HepG2 (cell line): ENCODE results near the gene RAC3. TPM values are rescaled to one million over a fixed set of nuclear protein-coding genes. Genes with fewer than 3 reads are reported as not detected.

Experiments used
- FOSL2 ChIP-seq: sonication (generic); formaldehyde crosslinking; IDR thresholded peaks from 2 replicates; pipeline ENCODE4 v1.4.0; 2020; ENCODE audit warnings: missing genetic modification reagents
- IKZF4 ChIP-seq: sonication (generic); formaldehyde crosslinking; IDR thresholded peaks from 2 replicates; pipeline ENCODE4 v1.5.1; 2020; ENCODE audit warnings: borderline replicate concordance, mild to moderate bottlenecking, low read depth, missing genetic modification reagents; ENCODE audit errors: not compliant biosample characterization
- MAFG ChIP-seq: sonication (generic); formaldehyde crosslinking; IDR thresholded peaks from 2 replicates; pipeline ENCODE4 v1.5.1; 2020; ENCODE audit warnings: mild to moderate bottlenecking, missing genetic modification reagents
- MED13 ChIP-seq: sonication (generic); formaldehyde crosslinking; IDR thresholded peaks from 2 replicates; pipeline ENCODE4 v1.5.0; 2020; ENCODE audit warnings: missing genetic modification reagents
- MTA3 ChIP-seq: sonication (generic); formaldehyde crosslinking; IDR thresholded peaks from 2 replicates; pipeline ENCODE4 v1.4.0; 2020; ENCODE audit warnings: missing genetic modification reagents
- NR1H2 ChIP-seq: sonication (generic); formaldehyde crosslinking; IDR thresholded peaks from 2 replicates; pipeline ENCODE4 v1.8.1; 2022; ENCODE audit warnings: low read depth, missing genetic modification reagents, borderline replicate concordance
- NR2C2 ChIP-seq: sonication (generic); formaldehyde crosslinking; IDR thresholded peaks from 2 replicates; pipeline ENCODE4 v1.4.0; 2020; ENCODE audit warnings: missing genetic modification reagents, mild to moderate bottlenecking, moderate library complexity, borderline replicate concordance
- PBX3 ChIP-seq: sonication (generic); formaldehyde crosslinking; IDR thresholded peaks from 2 replicates; pipeline ENCODE4 v1.8.1; 2023; ENCODE audit warnings: missing genetic modification reagents, inconsistent platforms, borderline replicate concordance
- POLR2A ChIP-seq, 2 experiments: IDR thresholded peaks; 2 replicates each; pipeline ENCODE4 v1.6.1; 2011; ENCODE audit warnings: low read depth in 2 of 2, low read length in 2 of 2, mild to moderate bottlenecking in 1 of 2, moderate library complexity in 1 of 2; ENCODE audit not compliant: insufficient read depth in 1 of 2
- RBFOX2 ChIP-seq: fragments of 200-400 bp; formaldehyde crosslinking; IDR thresholded peaks from 2 replicates; pipeline ENCODE4 v1.6.1; 2017; ENCODE audit warnings: low read depth, mild to moderate bottlenecking, low read length
- SMYD3 ChIP-seq: sonication (generic); formaldehyde crosslinking; IDR thresholded peaks from 2 replicates; pipeline ENCODE4 v1.8.1; 2023; ENCODE audit warnings: mild to moderate bottlenecking, missing genetic modification reagents
- SRSF1 ChIP-seq: fragments of 200-400 bp; formaldehyde crosslinking; optimal IDR thresholded peaks from 2 replicates; pipeline ENCODE3; 2017; ENCODE audit warnings: mild to moderate bottlenecking, low read depth, low read length, moderate library complexity
- USF2 ChIP-seq, 2 experiments: sonication (generic) in 1 of 2; formaldehyde crosslinking in 1 of 2; IDR thresholded peaks; 2 replicates each; pipeline versions ENCODE4 v1.5.1 to v1.6.1; 2011 to 2020; ENCODE audit warnings: borderline replicate concordance in 1 of 2, low read depth in 1 of 2, low read length in 1 of 2, mild to moderate bottlenecking in 1 of 2, missing genetic modification reagents in 1 of 2, moderate library complexity in 1 of 2
- ZNF142 ChIP-seq: sonication (generic); formaldehyde crosslinking; IDR thresholded peaks from 2 replicates; pipeline ENCODE4 v1.4.0; 2020; ENCODE audit warnings: missing genetic modification reagents
- ZNF382 ChIP-seq: sonication (generic); formaldehyde crosslinking; IDR thresholded peaks from 2 replicates; pipeline ENCODE4 v1.5.0; 2020; ENCODE audit warnings: missing genetic modification reagents, mild to moderate bottlenecking, borderline replicate concordance
- ZNF441 ChIP-seq: sonication (generic); formaldehyde crosslinking; IDR thresholded peaks from 2 replicates; pipeline ENCODE4 v1.7.0; 2021; ENCODE audit warnings: missing genetic modification reagents, borderline replicate concordance
- ZNF563 ChIP-seq: sonication (generic); formaldehyde crosslinking; IDR thresholded peaks from 2 replicates; pipeline ENCODE4 v1.8.0; 2022; ENCODE audit warnings: mild to moderate bottlenecking, moderate library complexity, missing genetic modification reagents
- ZNF660 ChIP-seq: sonication (generic); formaldehyde crosslinking; IDR thresholded peaks from 2 replicates; pipeline ENCODE4 v1.5.1; 2020; ENCODE audit warnings: mild to moderate bottlenecking, low read depth, missing genetic modification reagents, borderline replicate concordance
- ZNF670 ChIP-seq: sonication (generic); formaldehyde crosslinking; IDR thresholded peaks from 2 replicates; pipeline ENCODE4 v1.8.0; 2022; ENCODE audit warnings: mild to moderate bottlenecking, missing genetic modification reagents, borderline replicate concordance
- ZNF772 ChIP-seq: sonication (generic); formaldehyde crosslinking; IDR thresholded peaks from 2 replicates; pipeline ENCODE4 v1.5.0; 2020; ENCODE audit warnings: mild to moderate bottlenecking, missing genetic modification reagents
- polyA plus RNA-seq, 8 experiments: library from polyadenylated mRNA; depleted of rRNA in 3 of 8; stranded (reverse) in 7 of 8; unstranded in 1 of 8; fragments of >200 nt; fragmentation: Illumina TruSeq in 4 of 8; extraction: Trizol in 4 of 8; gene quantifications; 2 replicates each; pipeline versions ENCODE4 v1.2.1 to v1.2.3, GENCODE V29; 2011 to 2016; ENCODE audit warnings: low read depth in 4 of 8, missing spikeins in 1 of 8, mixed read lengths in 1 of 8; ENCODE audit not compliant: insufficient read depth in 1 of 8
- total RNA-seq, 5 experiments: library from RNA; depleted of rRNA; stranded (reverse); fragments of >200 nt; fragmentation: Illumina TruSeq; extraction: Trizol; gene quantifications; 2 replicates each; pipeline ENCODE4 v1.2.3, GENCODE V29; 2016; ENCODE audit warnings: low read depth in 1 of 5

RAC3 gene
- total and polyA plus RNA-seq, 2 of the 13 experiments (the other 11 are each of a cell fraction or from before 2014, with no cell fraction given): 10.5 to 21.3 TPM

- TF ChIP-seq ZNF441 (CRISPR knock-in tag) (peak; percentile 92), SRSF1 (peak; percentile 82), MAFG (CRISPR knock-in tag) (no peak), MTA3 (CRISPR knock-in tag) (no peak), POLR2A (IDR thresholded peaks at IDR 0.05; ENCODE audit: insufficient read depth in 1 of 2, low read depth in 2 of 2, low read length in 2 of 2) (no peak), RBFOX2 (peak; percentile 75), ZNF670 (peak; percentile 90; the same call in 1 of the 2 replicates), ZNF142 (peak; percentile 85), ZNF772 (CRISPR knock-in tag) (peak; percentile 99), ZNF382 (no peak), FOSL2 (CRISPR knock-in tag) (peak; percentile 67; the same call in 1 of the 2 replicates), IKZF4 (peak; percentile 97), ZNF660 (CRISPR knock-in tag) (peak; percentile 96), NR1H2 (CRISPR knock-in tag) (peak; percentile 95), USF2 (IDR thresholded peaks at IDR 0.05; ENCODE audit: low read depth, low read length) (peak; percentile 27; the same call in 1 of the 2 replicates), USF2 (CRISPR knock-in tag; IDR thresholded peaks at IDR 0.05; ENCODE audit: borderline replicate concordance) (peak; percentile 77), ZNF563 (peak; percentile 74), PBX3 (CRISPR knock-in tag) (no peak), NR2C2 (CRISPR knock-in tag) (peak; percentile 80), MED13 (CRISPR knock-in tag) (peak; percentile 88), SMYD3 (CRISPR knock-in tag) (peak; percentile 85; the same call in 1 of the 2 replicates)
Measured at GRCh38 chr17:81992306-81993102, 39.0 kb upstream of the RAC3 start (continued).
